Measurements from ENCODE around the gene GALNT2.

DNA sequence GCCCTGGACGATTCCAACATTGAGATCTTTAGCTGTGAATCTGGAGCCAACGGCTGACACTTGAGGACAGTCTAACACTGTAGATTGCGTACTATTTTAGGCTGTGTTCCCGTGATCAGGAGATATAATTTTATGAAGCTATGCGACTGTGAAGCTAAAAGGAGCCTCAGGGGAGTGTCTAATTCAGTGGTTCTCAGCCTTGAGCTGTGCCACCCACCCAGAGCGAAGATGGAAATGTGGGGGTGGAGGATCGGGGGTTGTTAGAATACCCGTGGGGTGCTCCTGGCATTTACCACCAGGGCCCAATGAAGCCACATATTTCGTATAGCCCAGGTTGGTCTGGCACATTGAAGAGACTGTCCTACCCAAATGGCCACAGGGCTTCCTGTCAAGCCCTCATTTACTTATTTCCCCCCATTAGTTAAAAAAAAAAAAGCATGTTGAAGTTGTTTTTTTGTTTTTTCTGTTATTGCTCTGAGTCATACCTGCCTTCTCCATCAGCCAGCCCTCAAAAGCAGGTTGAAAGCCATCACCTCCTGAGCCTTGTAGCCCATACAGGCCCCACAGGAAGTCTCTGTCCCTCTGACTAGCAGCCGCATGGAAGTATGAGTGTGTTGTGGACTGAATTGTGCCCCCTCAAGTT is 141.7 kb downstream of the GALNT2 start:
- TF ChIP-seq, protein P1, sequence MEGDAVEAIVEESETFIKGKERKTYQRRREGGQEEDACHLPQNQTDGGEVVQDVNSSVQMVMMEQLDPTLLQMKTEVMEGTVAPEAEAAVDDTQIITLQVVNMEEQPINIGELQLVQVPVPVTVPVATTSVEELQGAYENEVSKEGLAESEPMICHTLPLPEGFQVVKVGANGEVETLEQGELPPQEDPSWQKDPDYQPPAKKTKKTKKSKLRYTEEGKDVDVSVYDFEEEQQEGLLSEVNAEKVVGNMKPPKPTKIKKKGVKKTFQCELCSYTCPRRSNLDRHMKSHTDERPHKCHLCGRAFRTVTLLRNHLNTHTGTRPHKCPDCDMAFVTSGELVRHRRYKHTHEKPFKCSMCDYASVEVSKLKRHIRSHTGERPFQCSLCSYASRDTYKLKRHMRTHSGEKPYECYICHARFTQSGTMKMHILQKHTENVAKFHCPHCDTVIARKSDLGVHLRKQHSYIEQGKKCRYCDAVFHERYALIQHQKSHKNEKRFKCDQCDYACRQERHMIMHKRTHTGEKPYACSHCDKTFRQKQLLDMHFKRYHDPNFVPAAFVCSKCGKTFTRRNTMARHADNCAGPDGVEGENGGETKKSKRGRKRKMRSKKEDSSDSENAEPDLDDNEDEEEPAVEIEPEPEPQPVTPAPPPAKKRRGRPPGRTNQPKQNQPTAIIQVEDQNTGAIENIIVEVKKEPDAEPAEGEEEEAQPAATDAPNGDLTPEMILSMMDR (IDR thresholded peaks at IDR 0.05; ENCODE audit: low read length), result no peak
- TF ChIP-seq EZH2 (optimal IDR thresholded peaks at IDR 0.05; ENCODE audit: low read depth, low read length), result no peak
- no peak for TF ChIP-seq EZH2phosphoT487 (IDR thresholded peaks at IDR 0.05; ENCODE audit: low read length)

Data from MM.1S (cell line).